GM23338 (cell line): ENCODE data around the gene ALDH5A1. TPM values are rescaled to one million over a fixed set of nuclear protein-coding genes. Genes with fewer than 3 reads are reported as not detected.

ENCODE experiments used
- ATAC-seq: fragments of 200-7000 bp; cut with Tn5 transposase; 3 replicates; pipeline ENCODE4 v1.9.1; 2020
- DNase-seq: peaks from one replicate; pipeline ENCODE4 v3.0.0-alpha.2; 2015; ENCODE audit warnings: low spot score
- H2AFZ ChIP-seq: fragments of 200-600 bp; sonication (generic); 2 replicates; pipeline ENCODE4 v1.8.0; 2016; ENCODE audit warnings: antibody characterized with exemption, mild to moderate bottlenecking, moderate library complexity
- H3F3A ChIP-seq: fragments of 200-600 bp; sonication (generic); replicated peaks from 2 replicates; pipeline ENCODE4 v1.8.0; 2017; ENCODE audit warnings: antibody characterized with exemption, mixed run types, low read depth
- H3K27ac ChIP-seq: fragments of 200-600 bp; sonication (generic); 2 replicates; pipeline ENCODE4 v1.6.1; 2016; ENCODE audit warnings: low read depth
- H3K27me3 ChIP-seq: fragments of 200-600 bp; sonication (generic); 2 replicates; pipeline ENCODE4 v1.8.0; 2016; ENCODE audit warnings: mild to moderate bottlenecking, mixed run types, moderate library complexity; ENCODE audit not compliant: insufficient read depth
- H3K36me3 ChIP-seq: fragments of 200-600 bp; sonication (generic); 2 replicates; pipeline ENCODE4 v1.8.0; 2016; ENCODE audit warnings: mild to moderate bottlenecking; ENCODE audit not compliant: insufficient read depth
- H3K4me1 ChIP-seq: fragments of 200-600 bp; sonication (generic); 2 replicates; pipeline ENCODE4 v1.8.0; 2016; ENCODE audit warnings: mild to moderate bottlenecking, moderate library complexity; ENCODE audit not compliant: insufficient read depth
- H3K4me2 ChIP-seq: fragments of 200-600 bp; sonication (generic); 2 replicates; pipeline ENCODE4 v1.7.1; 2017; ENCODE audit warnings: mixed run types
- H3K4me3 ChIP-seq: fragments of 200-600 bp; sonication (generic); 2 replicates; pipeline ENCODE4 v1.6.1; 2016; ENCODE audit warnings: mixed run types
- H3K79me2 ChIP-seq: fragments of 200-600 bp; sonication (generic); replicated peaks from 2 replicates; pipeline ENCODE4 v1.8.0; 2017; ENCODE audit warnings: mild to moderate bottlenecking; ENCODE audit not compliant: insufficient read depth
- H3K9me2 ChIP-seq: fragments of 200-600 bp; sonication (generic); 2 replicates; pipeline ENCODE4 v1.8.0; 2017; ENCODE audit not compliant: insufficient read depth
- H4K20me1 ChIP-seq: fragments of 200-600 bp; sonication (generic); replicated peaks from 2 replicates; pipeline ENCODE4 v1.8.0; 2017; ENCODE audit warnings: mild to moderate bottlenecking; ENCODE audit not compliant: insufficient read depth
- H3K27ac Mint-ChIP-seq: 2 replicates; pipeline ENCODE4 v1.8.0; 2020; ENCODE audit warnings: inconsistent platforms, mild to moderate bottlenecking, moderate library complexity, mixed read lengths
- H3K27me3 Mint-ChIP-seq: 3 replicates; pipeline ENCODE4 v1.8.0; 2022; ENCODE audit warnings: low read depth, mild to moderate bottlenecking, moderate library complexity, mixed read lengths, inconsistent platforms; ENCODE audit not compliant: insufficient read depth, poor library complexity
- H3K36me3 Mint-ChIP-seq: 3 replicates; pipeline ENCODE4 v1.8.0; 2021; ENCODE audit warnings: low read depth, mild to moderate bottlenecking, inconsistent platforms, moderate library complexity, mixed read lengths
- H3K4me1 Mint-ChIP-seq: 3 replicates; pipeline ENCODE4 v1.8.0; 2020; ENCODE audit warnings: mild to moderate bottlenecking, inconsistent platforms, mixed read lengths
- H3K4me3 Mint-ChIP-seq: 3 replicates; pipeline ENCODE4 v1.8.0; 2021; ENCODE audit warnings: moderate library complexity, mild to moderate bottlenecking, inconsistent platforms, mixed read lengths
- H3K9me3 Mint-ChIP-seq: 3 replicates; pipeline ENCODE4 v1.8.0; 2020; ENCODE audit warnings: moderate library complexity, mild to moderate bottlenecking, inconsistent platforms, mixed read lengths
- JUNB ChIP-seq: IDR thresholded peaks from one replicate; pipeline ENCODE4 v1.6.1; 2016; ENCODE audit warnings: antibody characterized with exemption; ENCODE audit not compliant: unreplicated experiment
- NANOG ChIP-seq: IDR thresholded peaks from 2 replicates; pipeline ENCODE4 v1.6.1; 2016; ENCODE audit warnings: antibody characterized with exemption, borderline replicate concordance
- POLR2AphosphoS5 ChIP-seq: IDR thresholded peaks from 2 replicates; pipeline ENCODE4 v1.6.1; 2016; ENCODE audit warnings: antibody characterized with exemption, low read depth
- ZNF331 ChIP-seq: fragments of 250-450 bp; sonication (Bioruptor Pico); IDR thresholded peaks from 2 replicates; pipeline ENCODE4 v1.5.0; 2020; ENCODE audit warnings: low read depth, mild to moderate bottlenecking, moderate library complexity
- polyA plus RNA-seq: library from polyadenylated mRNA; unstranded; fragments of >200 nt; fragmentation: Nextera tagmentation; extraction: Ambion mirVana; gene quantifications from 2 replicates; pipeline ENCODE4 v1.2.1, GENCODE V29; 2016
- total RNA-seq: library from RNA; depleted of rRNA; stranded (reverse); fragments of >200 nt; shearing (Covaris generic); gene quantifications from 2 replicates; pipeline ENCODE4 v1.2.3, GENCODE V29; 2014
- TF ChIP-seq, protein P1 (sequence below): fragments of 250-450 bp; sonication (Bioruptor Pico); IDR thresholded peaks from 2 replicates; pipeline ENCODE4 v1.5.0; 2020; ENCODE audit warnings: mild to moderate bottlenecking, moderate library complexity
- TF ChIP-seq, protein P2 (sequence below): IDR thresholded peaks from 2 replicates; pipeline ENCODE4 v1.6.1; 2016; ENCODE audit warnings: antibody characterized with exemption

Gene ALDH5A1
- total and polyA plus RNA-seq, 2 experiments from 2014 or later = 3.1 to 5.2 TPM

DNA sequence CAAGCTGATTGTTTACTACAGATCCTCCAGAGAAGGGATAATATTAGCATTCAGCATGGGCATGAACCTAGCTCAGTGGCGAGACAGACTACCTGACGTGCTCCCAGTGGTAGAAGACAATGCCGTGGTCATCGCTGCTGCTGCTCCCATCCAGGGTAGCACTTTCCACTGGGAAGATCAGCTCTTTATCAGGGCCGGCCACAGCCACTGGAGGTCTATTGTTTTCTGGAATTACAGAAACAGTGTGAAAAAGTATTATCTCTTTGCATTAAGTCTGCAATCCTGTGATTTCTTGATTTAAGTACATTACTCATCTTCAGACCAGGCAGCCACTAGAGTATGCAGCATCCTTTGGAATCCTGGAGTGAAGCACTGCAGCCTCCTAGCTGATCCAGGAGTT, 75.0 kb downstream of the ALDH5A1 start (continued):
- TF ChIP-seq, protein P1, sequence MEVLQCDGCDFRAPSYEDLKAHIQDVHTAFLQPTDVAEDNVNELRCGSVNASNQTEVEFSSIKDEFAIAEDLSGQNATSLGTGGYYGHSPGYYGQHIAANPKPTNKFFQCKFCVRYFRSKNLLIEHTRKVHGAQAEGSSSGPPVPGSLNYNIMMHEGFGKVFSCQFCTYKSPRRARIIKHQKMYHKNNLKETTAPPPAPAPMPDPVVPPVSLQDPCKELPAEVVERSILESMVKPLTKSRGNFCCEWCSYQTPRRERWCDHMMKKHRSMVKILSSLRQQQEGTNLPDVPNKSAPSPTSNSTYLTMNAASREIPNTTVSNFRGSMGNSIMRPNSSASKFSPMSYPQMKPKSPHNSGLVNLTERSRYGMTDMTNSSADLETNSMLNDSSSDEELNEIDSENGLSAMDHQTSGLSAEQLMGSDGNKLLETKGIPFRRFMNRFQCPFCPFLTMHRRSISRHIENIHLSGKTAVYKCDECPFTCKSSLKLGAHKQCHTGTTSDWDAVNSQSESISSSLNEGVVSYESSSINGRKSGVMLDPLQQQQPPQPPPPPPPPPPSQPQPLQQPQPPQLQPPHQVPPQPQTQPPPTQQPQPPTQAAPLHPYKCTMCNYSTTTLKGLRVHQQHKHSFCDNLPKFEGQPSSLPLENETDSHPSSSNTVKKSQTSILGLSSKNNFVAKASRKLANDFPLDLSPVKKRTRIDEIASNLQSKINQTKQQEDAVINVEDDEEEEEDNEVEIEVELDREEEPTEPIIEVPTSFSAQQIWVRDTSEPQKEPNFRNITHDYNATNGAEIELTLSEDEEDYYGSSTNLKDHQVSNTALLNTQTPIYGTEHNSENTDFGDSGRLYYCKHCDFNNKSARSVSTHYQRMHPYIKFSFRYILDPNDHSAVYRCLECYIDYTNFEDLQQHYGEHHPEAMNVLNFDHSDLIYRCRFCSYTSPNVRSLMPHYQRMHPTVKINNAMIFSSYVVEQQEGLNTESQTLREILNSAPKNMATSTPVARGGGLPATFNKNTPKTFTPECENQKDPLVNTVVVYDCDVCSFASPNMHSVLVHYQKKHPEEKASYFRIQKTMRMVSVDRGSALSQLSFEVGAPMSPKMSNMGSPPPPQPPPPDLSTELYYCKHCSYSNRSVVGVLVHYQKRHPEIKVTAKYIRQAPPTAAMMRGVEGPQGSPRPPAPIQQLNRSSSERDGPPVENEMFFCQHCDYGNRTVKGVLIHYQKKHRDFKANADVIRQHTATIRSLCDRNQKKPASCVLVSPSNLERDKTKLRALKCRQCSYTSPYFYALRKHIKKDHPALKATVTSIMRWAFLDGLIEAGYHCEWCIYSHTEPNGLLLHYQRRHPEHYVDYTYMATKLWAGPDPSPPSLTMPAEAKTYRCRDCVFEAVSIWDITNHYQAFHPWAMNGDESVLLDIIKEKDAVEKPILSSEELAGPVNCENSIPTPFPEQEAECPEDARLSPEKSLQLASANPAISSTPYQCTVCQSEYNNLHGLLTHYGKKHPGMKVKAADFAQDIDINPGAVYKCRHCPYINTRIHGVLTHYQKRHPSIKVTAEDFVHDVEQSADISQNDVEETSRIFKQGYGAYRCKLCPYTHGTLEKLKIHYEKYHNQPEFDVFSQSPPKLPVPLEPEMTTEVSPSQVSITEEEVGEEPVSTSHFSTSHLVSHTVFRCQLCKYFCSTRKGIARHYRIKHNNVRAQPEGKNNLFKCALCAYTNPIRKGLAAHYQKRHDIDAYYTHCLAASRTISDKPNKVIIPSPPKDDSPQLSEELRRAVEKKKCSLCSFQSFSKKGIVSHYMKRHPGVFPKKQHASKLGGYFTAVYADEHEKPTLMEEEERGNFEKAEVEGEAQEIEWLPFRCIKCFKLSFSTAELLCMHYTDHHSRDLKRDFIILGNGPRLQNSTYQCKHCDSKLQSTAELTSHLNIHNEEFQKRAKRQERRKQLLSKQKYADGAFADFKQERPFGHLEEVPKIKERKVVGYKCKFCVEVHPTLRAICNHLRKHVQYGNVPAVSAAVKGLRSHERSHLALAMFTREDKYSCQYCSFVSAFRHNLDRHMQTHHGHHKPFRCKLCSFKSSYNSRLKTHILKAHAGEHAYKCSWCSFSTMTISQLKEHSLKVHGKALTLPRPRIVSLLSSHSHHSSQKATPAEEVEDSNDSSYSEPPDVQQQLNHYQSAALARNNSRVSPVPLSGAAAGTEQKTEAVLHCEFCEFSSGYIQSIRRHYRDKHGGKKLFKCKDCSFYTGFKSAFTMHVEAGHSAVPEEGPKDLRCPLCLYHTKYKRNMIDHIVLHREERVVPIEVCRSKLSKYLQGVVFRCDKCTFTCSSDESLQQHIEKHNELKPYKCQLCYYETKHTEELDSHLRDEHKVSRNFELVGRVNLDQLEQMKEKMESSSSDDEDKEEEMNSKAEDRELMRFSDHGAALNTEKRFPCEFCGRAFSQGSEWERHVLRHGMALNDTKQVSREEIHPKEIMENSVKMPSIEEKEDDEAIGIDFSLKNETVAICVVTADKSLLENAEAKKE = no peak
- TF ChIP-seq JUNB (no peak), POLR2AphosphoS5 (no peak), ZNF331 (no peak)
- TF ChIP-seq, protein P2, sequence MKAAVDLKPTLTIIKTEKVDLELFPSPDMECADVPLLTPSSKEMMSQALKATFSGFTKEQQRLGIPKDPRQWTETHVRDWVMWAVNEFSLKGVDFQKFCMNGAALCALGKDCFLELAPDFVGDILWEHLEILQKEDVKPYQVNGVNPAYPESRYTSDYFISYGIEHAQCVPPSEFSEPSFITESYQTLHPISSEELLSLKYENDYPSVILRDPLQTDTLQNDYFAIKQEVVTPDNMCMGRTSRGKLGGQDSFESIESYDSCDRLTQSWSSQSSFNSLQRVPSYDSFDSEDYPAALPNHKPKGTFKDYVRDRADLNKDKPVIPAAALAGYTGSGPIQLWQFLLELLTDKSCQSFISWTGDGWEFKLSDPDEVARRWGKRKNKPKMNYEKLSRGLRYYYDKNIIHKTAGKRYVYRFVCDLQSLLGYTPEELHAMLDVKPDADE = no peak

DNA sequence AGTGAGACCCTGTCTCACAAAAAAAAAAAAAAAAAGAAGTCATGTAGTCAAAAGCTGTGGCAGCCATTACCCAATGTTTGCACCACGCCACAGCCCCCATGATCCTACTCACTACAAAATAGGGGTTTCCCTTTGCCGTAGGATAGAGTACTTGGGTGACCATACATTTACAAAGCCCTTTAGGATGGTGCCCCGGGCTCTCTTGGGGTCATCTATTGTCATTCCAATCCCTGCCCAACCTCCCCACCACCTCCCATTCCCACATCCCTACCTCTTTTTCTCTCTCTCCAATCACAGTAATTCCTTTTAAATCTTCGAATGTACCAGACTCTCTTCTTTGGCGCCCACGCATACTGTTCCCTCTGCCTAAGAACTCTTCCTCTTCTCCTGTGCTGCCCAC, 76.6 kb downstream of the ALDH5A1 start:
- Histone ChIP-seq H3K4me3 (no peak overlapping the region), H3K4me1 (no peaks in the 10 kb centered on the region), H3K79me2 (no peaks in the 10 kb centered on the region), H3F3A (no peaks in the 10 kb centered on the region), H2AFZ (no peak overlapping the region), H3K9me2 (no peaks in the 10 kb centered on the region), H3K36me3 (no peaks in the 10 kb centered on the region), H3K27ac (no peak overlapping the region), H3K27me3 (peaks cover 14% of the 10 kb centered on the region; the same call in 1 of the 2 replicates), H3K4me2 (peak overlapping the region; percentile 48; the same call in 1 of the 2 replicates), H4K20me1 (no peaks in the 10 kb centered on the region)
- H3K4me1 Mint-ChIP-seq = peaks cover 4% of the 10 kb centered on the region
- DNase-seq = peak; percentile 44
- H3K27me3 Mint-ChIP-seq = peaks cover 7% of the 10 kb centered on the region
- no peaks in the 10 kb centered on the region for H3K36me3 Mint-ChIP-seq
- H3K4me3 Mint-ChIP-seq = no peak overlapping the region
- H3K27ac Mint-ChIP-seq = no peak overlapping the region
- TF ChIP-seq NANOG = no peak
- ATAC-seq = peak; percentile 90
- no peaks in the 10 kb centered on the region for H3K9me3 Mint-ChIP-seq
